Forelimb muscle (tissue), 1 donor: ENCODE data around the gene MFSD6. TPM values are rescaled to one million over a fixed set of nuclear protein-coding genes. Genes with fewer than 3 reads are reported as not detected.

ENCODE experiments used
- DNase-seq: peaks from one replicate; pipeline ENCODE4 v3.0.0-alpha.2; 2013; ENCODE audit warnings: low read depth
- polyA plus RNA-seq: library from polyadenylated mRNA; unstranded; fragments of 120-200 nt; gene quantifications from one replicate; pipeline ENCODE4 v1.2.1, GENCODE V29; 2013; ENCODE audit not compliant: insufficient read length

MFSD6 gene
- polyA plus RNA-seq, 1 donor, result 9.3 TPM

DNA sequence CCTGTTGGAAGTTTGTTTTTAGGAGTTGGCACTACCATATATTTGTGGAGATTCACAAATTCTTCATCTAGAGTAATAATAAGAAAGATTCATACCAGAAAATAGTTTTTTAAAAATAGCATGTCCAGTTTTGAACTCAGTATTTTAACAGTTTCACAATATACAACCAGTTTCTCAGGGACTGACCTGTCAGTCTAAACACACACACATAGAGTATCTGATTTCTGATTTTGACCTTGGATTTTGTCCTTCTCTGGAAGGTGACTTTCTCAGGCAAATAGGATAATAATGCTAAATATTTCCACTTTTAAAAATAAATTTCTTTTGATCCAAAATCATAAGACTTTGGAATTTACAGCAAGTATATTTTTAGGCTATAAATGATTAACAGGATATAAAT lies 32.0 kb downstream of the MFSD6 start:
- DNase-seq, result no peak

DNA sequence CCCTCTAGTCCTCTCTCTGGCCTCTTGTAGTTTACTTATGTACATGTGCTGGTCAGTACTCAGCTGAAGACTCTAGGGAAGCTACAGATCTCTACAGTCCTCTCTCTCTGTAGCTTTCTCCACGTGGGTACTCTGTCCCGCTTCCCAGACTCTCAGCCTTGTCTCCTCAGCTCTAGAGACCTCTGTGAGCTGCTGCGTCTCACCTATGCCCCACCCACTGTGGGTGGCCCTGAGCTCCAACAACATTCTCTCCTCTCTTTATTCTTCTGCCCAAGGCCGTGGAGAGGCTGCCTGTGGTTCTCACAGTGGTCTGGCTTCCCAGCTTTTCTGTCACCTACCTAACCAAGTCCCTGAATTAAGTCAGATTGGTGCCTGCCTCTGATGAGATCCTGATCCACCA lies 33.4 kb downstream of the MFSD6 start:
- DNase-seq, result no peak

DNA sequence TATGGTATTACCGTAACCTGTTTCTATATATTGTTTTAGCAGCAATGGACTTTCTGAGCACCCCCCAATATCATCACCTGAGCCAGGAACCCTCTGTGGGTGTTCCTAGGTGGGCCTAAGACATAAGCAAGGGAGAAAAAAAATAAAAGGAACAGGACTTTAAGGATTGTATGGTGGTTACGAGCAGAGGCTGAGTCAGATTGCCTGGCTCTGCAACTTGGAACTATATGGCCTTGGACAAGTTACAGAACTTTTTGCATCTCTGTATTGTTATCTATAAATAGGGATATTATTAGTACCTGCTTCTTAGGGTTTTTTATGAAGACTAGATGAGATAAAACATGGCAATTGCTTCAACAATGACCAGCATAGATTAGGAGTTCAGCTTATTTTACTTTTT lies 34.9 kb downstream of the MFSD6 start:
- no peak for DNase-seq

DNA sequence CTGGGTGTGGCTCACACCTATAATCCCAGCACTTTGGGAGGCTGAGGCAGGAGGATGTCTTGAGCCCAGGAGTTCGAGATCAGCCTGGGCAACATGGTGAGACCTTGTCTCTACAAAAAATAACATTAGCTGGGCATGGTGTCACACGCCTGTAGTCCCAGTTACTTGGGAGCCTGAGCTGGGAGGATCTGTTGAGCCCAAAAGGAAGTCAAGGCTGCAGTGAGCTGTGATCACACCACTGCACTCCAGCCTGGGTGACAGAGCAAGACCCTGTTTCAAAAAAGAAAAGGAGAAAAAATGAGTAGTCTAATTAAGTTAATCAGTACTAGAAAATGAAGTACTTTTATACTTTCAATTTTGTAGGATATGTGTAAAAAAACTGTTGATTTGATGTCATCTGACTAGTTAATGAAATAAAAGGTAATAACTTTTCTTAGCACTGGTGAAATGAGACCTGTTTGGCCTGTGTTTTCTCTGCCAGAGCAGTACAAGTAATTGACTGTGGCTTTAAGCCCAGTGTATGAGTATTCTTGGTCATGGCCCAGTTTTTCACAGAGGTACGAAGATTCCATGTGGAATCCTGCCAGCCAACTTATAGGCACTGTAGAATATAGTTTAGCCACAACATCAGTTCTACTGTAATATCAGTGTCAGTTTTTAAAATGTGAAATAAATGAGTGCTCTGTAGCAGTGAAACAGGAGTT lies 35.8 kb downstream of the MFSD6 start:
- DNase-seq, result no peak

DNA sequence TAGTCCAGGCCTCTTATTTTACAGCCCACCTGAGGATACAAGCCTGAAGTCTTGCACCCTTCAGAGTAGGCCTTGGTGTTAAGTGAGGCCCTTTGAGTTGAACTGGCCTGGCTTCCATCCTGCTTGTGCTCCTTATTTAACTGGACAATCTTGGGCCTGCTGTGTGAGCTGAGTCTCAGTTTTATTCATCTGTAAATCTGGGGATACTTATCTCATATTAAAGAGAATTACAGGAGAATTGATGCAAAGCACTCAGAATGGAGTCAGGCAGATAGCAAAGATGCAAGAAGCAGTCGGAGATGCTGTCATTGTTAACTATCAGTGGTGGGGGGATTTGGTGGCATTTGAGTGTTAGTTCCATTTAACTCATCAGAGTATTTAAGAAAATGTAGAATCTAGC lies 36.8 kb downstream of the MFSD6 start:
- no peak for DNase-seq

DNA sequence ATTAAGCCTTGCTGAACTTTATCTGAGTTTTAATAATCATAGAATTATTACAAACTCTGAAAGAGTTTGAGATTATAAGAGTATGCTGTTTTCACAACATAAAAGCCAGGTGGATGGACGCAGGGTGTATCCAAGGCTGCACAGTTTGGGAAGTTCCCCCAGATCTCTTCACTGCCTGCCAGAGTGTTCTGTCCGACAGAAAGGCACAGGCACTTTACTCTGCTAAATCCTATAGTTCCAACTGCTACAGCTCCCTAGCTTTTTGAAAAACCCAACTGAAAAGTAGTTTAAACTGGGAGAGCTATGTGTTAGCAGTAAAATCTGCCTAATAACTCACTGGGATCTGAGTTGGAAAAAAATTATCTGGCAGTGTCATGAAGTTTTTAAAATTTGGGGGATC lies 38.0 kb downstream of the MFSD6 start:
- DNase-seq, result no peak

DNA sequence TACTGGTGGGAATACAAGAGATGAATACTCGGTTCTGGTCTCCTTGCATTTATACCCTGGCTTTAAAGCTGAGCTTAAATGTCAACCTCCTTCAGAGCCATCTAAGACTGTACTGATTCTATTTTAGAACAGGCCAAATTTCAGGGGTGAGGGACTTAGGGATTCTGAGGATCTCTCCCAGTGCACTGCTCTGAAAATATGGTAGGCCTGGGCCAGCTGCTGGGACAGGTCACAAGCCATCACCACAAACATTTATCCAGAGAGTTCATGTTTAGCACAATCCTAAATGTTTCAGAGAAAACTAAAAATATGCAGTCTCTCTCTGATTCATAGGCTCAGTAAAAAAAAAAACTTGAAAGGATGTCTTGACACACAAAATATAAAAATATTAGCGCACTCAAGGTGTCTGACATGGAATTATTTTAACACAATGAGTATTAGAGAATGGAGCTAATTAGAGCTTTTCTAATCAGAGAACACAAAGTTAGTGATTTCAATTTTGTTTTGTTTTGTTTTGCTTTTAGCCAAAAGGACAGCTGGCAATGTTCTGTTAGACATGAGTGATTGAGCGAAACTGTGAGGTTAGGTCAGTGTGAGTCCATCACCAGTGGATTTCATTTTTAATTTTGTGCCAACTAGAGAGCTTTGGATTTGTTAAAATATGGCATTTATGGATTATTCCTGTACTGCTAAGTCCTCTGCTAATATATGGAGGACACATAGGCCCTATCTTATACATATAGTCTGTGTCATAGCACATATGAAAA lies 38.8 kb downstream of the MFSD6 start:
- no peak for DNase-seq

DNA sequence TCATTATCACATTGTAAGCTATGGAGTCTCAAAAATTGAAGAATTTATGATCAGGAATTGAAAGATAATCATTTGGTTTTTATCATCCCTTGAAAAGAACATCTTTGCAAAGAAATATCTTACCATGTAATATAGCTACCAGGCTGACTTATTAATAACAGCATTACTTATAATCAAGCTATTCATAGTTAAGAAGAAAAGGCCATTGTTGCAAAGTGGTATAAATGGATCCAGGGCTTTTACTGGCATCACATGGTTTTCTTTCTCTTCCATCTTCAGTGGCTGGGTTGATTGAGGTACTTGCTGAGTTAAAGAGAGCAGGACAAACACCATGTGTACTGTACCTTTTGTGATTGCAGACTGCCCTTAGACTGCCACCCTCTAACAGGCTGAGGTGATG lies 39.6 kb downstream of the MFSD6 start:
- no peak for DNase-seq

DNA sequence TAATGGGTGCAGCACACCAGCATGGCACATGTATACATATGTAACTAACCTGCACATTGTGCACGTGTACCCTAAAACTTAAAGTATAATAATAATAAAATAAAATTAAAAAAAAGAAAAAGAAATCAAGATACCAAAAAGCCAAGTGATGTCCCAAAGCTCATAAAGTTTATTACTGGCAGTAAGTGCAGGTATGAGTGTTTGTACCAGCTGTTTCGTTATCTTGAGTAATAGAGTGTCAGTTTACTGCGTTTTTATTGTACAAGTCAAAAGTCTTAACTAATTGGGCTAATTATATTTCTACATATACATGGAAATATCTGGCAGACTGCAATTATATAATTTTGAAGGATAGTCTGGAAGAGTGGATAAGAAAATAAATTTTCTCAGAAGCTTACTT lies 41.8 kb downstream of the MFSD6 start:
- no peak for DNase-seq

DNA sequence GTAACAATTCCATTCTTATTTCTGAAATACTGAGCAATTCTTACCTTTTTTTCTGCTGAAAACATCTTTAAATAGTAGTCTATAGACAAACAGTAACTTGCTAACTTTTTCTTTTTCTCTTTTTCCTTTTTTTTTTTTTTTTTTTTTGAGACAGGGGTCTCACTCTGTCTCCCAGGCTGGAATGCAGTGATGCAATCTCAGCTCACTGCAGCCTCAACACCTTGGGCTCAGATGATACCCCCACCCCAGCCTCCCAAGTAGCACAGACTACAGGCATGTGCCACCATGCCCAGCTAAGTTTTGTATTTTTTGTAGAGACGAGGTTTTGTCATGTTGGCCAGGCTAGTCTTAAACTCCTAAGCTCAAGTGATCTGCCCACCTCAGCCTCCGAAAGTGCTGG lies 42.2 kb downstream of the MFSD6 start:
- no peak for DNase-seq

DNA sequence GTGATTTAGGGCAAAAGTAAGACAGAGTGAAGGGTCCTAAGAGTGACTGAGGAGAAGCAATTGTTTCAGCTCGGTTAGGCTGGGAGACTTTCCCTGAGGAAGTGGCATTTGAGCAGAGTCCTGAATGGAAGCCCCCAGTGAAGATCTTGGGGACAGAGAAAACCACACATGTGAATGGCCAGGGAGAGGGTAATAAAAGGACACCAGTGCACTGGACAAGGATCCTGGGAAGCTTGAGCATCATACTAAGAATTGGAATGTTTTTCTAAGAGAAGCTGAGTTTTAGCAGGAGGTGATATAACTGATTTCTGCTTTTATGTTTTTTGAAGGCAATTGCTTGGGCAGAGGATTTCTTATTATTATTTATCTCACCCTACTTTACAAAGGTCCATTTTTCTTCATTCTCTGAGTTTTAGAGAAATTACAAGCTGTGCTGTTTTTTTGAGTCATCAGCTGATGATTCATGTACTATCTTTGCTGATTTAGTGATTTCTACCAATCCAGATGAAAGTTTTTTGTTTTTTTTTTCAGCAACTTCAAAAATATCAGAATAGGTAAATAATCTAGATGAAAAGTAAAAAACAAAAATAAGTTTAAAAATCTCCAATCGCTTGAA lies 43.5 kb downstream of the MFSD6 start:
- no peak for DNase-seq

DNA sequence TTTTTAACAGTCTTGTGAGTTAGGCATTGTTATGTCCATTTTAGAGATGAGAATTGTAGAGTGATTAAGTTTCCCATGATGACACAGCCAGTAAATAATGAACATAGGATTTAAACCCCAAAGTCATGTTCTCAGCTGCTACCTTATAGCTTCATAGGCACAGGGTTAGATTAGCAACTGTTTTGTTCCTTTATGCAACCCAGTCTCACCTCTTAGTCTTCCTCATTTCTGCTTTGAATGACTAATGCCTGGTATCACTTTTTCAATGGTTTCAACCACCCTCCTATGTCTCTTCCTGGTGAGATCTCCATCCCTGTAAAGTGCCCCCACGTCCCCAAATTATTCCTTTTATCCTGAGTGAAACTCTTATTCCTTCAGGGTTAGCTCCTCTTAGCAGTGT lies 44.3 kb downstream of the MFSD6 start:
- DNase-seq, result no peak

DNA sequence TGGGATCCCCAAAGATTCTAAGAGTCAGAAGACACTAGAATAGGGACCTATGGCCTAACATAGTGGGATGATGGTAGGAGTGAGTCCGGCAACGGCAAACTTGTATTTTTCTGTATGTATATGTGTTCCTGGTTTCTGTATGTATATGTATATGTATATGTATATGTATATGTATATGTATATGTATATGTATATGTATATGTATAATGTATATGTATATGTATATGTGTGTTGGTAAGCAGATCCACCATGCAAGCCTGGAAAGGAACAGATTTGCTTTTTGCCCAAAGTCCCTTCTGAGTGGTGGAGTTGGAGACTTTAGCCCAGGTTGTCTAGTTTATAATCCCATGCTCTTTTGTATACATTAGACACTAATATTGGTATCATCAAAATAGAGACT lies 46.6 kb downstream of the MFSD6 start:
- no peak for DNase-seq

DNA sequence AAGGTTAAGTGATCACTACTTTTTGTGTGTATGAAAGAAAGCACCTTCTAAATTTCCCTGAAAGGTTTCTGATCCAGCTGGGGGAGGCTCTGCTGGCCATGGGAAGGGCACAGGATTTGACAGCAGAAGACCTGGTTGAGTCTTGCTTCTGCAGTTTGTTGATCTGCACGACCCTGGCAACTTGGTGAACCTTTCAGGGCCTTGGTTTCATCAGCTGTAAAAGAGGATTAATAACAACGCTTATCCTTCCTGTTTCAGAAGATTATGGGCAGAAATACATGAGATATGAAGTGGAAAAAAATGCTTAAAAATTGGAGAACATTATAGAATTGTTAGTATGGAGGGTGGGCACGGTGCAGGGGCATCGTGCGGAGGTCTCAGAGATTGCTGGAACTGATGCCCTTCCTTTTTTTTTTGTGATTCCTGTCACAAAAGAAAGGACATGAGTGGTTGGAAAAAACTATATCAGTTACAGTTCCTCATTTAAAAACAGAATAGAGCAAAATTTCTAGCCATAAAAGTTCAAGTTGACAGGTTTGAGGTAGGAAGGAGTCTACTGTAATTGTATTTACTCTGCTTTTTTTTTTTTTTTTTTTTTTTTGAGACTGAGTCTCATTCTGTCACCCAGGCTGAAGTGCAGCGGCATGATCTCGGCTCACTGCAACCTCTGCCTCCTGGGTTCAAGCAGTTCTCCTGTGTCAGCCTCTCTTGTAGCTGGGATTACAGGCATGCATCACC lies 47.4 kb downstream of the MFSD6 start:
- DNase-seq, result no peak

DNA sequence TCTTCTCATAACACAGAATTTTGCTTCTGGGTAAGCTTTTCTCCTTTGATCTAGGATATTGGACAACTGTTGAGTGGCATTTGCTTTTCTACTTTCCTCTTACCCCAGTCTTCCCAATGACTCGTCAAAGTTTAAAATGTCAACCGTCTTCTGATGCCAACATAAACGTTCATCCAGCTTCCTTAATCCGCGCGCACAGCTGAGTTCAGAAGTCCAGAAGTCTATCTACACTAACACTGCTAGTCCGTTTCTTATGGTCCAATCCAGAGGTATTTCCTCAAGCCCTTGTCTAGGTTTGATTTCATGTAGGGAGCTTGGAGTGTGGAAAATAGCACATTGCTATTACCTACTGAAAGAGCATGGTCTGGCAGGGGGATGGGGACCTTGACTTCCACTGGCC lies 48.7 kb downstream of the MFSD6 start:
- DNase-seq, result no peak

DNA sequence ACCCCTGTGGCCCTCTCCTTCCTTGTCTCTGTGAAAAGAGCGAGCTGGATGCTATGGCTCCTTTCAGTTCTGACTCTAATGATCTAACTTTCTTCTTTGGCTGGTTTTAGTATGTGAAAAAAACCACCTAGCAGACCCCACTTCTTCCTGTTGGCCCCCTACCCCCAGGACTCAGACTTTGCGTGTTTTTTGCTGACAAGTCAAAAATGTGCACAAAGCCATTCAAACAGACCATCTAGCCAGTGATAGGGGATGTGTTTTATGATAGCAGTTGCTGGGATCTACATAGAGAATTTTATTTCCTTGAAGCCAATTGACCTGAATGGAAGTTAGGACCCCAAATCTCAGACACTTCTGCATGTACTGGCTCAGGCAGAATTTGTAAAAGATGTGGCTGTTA lies 49.1 kb downstream of the MFSD6 start:
- DNase-seq, result no peak

DNA sequence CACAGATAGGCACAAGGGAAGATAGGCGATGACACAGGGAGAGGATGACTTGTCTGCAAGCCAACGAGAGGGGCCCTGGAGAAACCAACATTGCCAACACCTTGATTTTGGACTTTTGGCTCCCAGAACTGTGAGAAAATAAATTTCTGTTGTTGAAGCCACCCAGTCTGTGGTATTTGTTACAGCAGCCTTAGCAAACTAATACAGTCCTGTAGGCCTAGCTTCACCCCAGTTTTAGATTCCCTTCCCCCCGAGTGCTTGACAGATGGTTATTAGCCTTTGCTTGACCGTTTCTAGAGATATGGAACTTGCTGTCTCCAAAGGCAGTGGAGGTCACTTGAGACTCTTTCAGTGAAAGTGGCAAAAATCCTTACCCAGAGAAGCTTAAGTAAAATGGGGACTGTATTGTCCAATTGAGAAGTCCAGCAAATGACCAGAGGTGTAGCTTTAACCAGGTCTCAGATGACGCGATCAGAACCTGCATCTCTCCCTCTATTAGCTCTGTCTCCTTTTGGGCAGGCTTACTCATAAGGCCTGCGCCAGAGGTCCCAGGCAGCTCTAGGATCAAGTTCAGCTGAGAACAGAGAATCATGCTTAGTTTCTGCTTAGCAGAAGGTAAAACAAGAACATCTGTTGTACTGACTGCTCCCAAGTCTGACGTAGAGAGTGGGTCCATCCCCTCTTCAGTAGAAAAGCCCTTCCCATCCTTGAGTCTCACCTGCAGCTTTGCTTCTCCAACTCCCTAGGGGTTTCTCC lies 50.4 kb downstream of the MFSD6 start:
- no peak for DNase-seq

DNA sequence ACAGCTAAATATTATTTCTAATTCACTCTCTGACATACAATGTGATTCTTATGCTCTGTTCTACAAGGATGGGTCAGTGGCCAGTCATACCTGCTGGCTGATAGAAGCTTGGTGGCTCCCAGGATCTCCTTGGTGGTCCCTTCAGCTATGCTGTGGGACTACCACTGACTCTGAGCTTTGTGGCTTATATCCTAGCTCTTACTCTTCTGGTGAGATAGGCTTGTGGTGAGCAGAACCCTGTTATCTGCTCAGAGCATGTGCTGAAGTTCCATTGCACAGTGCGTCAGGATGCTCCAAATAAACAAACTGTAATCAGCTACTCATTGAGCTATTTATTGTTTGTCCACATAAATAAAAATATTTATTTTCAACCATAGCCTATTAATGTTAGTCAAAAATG lies 51.7 kb downstream of the MFSD6 start:
- no peak for DNase-seq

DNA sequence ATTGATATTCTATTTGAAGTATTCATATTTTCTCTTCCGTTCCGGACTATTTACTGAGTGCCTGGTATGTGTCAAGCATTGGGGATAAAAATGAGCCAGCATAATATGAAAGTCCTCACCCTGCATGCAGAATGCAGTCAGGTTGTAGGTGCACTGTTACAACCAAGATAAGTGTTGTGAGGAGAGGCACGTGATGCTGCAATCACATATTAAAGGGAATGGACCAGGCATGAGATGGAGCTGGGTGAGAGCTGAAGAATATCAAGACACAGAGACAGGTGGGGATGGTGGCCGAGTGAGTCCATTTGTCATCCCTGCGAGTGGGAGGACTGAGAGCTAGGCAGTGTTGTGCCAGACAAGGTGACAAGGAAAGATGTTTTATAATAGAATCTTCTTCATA lies 52.3 kb downstream of the MFSD6 start:
- no peak for DNase-seq

DNA sequence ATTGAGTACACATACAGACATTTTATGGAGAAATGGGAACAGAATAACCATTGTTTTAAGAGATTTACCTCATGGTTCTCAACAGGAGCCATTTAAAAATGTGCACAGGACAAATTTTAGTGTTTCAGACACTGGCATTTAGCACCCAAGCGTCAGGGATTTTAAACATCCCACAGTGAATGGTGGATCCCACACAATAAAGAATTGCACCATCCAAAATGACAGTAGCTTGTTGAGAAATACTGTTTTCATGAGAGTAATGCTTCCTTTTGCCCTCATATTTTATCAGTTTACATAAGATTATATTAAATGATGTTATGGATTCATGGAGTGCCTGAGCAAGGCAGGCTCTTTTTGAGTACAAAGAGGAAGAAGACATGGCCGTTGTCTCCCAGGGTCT lies 54.0 kb downstream of the MFSD6 start:
- DNase-seq, result no peak

DNA sequence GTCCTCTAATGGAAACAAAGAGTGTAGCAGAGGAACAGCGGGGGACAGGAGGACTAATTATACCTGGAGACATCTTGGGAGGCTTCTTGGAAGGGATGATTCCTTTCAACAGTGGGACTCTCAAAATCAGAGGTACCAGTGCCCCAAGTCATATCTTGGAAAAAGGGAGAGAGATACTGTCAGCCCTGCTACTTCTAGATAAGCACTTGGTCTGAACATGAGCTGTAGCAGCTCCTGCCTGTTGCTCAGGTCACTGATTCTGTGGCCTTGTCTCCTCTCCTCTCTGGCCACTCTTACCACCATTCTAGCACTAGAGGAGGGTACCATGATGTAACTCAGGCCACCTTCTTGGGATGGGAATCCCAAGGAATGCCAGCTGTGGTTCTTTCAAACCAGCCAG lies 54.5 kb downstream of the MFSD6 start:
- no peak for DNase-seq

DNA sequence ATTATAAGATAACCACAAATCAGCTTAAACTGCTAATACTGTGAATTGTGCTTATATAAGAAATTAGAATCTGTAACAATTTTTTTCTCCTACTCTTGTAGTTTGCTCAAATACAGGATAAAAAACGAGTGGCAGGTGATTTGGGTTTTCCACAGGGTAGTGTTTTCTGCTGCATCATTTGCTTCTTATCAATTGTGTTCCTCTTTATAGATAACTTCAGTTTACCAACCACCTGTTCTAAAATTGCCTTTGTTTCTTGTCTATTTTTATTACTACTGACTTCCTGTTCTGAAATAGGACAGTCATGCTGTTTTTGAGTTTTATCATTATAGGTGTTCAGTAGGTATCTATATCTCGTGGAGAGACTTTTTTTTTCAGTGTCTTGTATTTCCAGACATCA lies 56.9 kb downstream of the MFSD6 start:
- DNase-seq, result no peak
